K562 treated with DMSO at 1 percent for 24 hours (cell line): ENCODE measurements around the gene PPP1R9B. TPM values are rescaled to one million over a fixed set of nuclear protein-coding genes. Genes with fewer than 3 reads are reported as not detected.

Source experiments
- total RNA-seq: library from RNA; unstranded; fragments of 300-600 nt; gene quantifications from 2 replicates; pipeline ENCODE4 v1.2.3, GENCODE V29; 2022; ENCODE audit warnings: low read depth; ENCODE audit not compliant: insufficient read depth

The PPP1R9B gene
- 42.0 and 44.4 TPM in 2 replicates for total RNA-seq

GRCh38 chr17:50150354-50151040, at the start of gene PPP1R9B:
Gene PPP1R9B, minus strand, starts transcription at chr17:50150677. Its CDS starts 164 bp downstream, at chr17:50150513.

GRCh38 chr17:50165867-50166517, 15.5 kb upstream of the PPP1R9B start, which contains the start of gene SGCA:
Gene SGCA, plus strand, starts transcription at chr17:50166005. Its CDS starts 36 bp downstream, at chr17:50166041.

GRCh38 chr17:50129728-50130558, 20.5 kb downstream of the PPP1R9B start, which contains the start of gene SAMD14:
Gene SAMD14, minus strand, starts transcription at chr17:50130160. Its CDS starts 5,201 bp downstream, at chr17:50124959.

GRCh38 chr17:50094753-50095619, 55.5 kb downstream of the PPP1R9B start, which contains the start of gene PDK2:
Gene PDK2, plus strand, starts transcription at chr17:50095351. Its CDS starts 85 bp downstream, at chr17:50095436.

Other genes starting within 250 kb of the PPP1R9B start
- gene DLX4, start 181.5 kb downstream of the PPP1R9B start, total RNA-seq: 7.1 and 7.3 TPM in 2 replicates
- gene DLX3, start 155.5 kb downstream of the PPP1R9B start, total RNA-seq: not detected in 2 replicates
- gene ITGA3, start 94.6 kb downstream of the PPP1R9B start, total RNA-seq: 2.2 and 2.4 TPM in 2 replicates
- 0.92 and 2.0 TPM in 2 replicates for gene PDK2, start 55.3 kb downstream of the PPP1R9B start, total RNA-seq
- gene SAMD14, start 20.5 kb downstream of the PPP1R9B start, total RNA-seq: 0.14 and 0.30 TPM in 2 replicates
- not detected in 2 replicates for gene SGCA, start 15.3 kb upstream of the PPP1R9B start, total RNA-seq
- gene COL1A1, start 51.0 kb upstream of the PPP1R9B start, total RNA-seq: 3.7 and 4.8 TPM in 2 replicates
- 1.8 and 3.5 TPM in 2 replicates for gene TMEM92, start 123.8 kb upstream of the PPP1R9B start, total RNA-seq
- gene XYLT2, start 195.4 kb upstream of the PPP1R9B start, total RNA-seq: 9.8 and 10.3 TPM in 2 replicates
- 79.7 and 83.4 TPM in 2 replicates for gene MRPL27, start 222.5 kb upstream of the PPP1R9B start, total RNA-seq
- 16.1 and 18.5 TPM in 2 replicates for gene EME1, start 222.6 kb upstream of the PPP1R9B start, total RNA-seq
- 152 and 158 TPM in 2 replicates for gene LRRC59, start 246.8 kb upstream of the PPP1R9B start, total RNA-seq